DMS 273 treated with DMSO at 0.1 percent for 48 hours (cell line): ENCODE data around the gene DDT.
"Not testable (repeated sequence)": the region's sequence is repeated elsewhere in the genome, so short reads cannot be mapped to it uniquely, and the experiment has no call there.

ENCODE experiments used
- DNase-seq: peaks from one replicate; lab custom pipeline; 2025; lab: John Stamatoyannopoulos, UW

Gene DDT

DNA sequence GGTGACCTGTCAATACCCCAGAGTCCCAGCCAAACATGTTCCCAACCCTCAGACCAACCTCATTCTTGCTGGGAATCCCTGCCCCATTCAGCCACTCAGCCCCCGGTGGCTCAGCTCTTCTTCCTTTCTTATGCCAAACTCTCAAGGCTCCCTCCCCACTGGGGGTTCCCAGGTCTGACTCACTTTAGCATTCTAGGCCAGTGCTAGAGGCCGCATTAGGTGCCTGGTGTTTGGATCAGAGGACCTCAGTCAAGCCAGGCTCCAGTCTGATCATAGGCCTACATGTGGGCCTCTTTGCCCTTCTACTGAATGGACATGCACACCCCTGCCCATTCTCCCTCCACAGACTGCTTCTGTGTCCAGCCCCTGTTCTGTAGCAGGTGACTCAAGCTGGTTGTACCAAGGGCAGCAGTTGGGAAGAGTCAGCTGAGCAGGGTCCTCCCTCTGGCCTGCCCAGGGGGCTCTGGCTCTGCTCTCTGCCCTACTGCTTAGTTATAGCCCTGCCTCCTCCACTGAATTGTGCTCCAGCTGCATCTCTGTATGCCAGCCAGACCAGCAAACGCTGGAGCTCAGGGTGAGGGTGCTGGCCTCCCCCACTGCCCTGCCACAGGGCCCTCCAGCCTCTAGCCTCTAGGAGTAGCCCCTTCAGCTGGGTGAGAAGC lies 15.5 kb upstream of the DDT start:
- DNase-seq, result not testable (repeated sequence)

DNA sequence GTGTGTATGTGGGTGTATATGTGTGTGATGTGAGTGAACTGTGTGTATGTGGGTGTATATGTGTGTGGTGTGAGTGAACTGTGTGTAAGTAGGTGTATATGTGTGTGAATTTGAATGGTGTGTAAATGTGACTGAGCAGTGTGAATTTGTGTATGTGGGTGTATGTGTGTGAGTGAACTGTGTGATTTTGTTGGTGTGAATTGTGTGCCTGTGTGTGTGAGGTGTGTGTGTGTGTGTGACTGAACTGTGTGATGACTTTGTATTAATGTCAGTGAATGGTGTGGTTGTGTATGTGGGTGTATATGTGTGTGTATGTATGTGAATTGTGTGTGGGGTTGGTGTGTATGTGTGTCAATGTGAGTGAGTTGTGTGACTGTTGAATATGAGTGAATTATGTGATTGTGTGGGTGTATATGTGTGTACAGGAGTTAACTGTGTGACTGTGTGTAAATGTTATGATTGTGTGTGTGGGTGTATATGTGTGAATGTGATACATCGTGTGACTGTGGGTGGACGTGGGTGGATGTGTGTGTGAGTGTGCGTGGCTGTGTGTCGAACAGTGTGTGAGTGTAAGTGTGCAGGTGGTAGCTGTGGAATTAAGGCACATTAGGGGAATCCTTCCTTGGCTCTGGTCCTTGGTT lies 12.4 kb upstream of the DDT start:
- not testable (repeated sequence) for DNase-seq

GRCh38 chr22:23986089-23986488 lies 11.8 kb upstream of the DDT start:
- not testable (repeated sequence) for DNase-seq

DNA sequence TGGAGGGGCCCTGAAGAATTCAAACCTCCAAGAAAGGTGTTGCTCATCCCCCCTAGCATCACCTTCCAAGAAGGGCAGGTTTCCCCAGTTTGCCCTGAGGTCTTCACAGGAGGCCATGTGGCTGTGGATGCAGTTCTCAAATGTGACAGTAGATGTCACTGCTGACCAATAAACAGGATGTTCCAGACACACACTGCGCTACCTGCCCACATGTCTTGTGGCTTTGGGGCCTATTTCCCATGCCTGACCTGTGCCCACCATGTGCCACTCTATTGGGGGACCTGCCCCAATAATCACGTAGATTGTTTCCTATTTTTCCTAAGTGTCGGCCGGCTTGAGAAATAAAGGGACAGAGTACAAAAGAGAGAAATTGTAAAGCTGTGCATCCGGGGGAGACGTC lies 10.2 kb upstream of the DDT start:
- no peak for DNase-seq

DNA sequence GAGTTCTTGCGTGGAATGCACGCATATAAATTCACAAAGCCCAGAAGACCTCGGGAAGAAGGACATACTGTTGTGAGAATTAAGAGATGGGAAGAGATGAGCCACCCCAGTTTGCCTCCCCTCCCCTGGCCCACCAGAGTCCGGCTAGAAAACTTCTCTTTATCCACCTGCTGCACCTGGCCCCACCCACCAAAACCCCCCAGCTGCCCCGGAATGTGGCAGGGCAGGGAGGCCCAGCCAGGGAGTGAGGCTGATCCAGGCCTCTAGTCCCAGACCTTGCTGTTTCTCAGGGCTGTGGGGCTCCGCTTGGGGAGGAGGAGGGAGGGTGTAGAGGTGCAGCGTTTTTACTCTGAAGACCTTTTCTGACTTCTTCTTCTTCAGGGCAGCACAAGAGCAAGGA lies 6.3 kb upstream of the DDT start:
- DNase-seq, result not testable (repeated sequence)

DNA sequence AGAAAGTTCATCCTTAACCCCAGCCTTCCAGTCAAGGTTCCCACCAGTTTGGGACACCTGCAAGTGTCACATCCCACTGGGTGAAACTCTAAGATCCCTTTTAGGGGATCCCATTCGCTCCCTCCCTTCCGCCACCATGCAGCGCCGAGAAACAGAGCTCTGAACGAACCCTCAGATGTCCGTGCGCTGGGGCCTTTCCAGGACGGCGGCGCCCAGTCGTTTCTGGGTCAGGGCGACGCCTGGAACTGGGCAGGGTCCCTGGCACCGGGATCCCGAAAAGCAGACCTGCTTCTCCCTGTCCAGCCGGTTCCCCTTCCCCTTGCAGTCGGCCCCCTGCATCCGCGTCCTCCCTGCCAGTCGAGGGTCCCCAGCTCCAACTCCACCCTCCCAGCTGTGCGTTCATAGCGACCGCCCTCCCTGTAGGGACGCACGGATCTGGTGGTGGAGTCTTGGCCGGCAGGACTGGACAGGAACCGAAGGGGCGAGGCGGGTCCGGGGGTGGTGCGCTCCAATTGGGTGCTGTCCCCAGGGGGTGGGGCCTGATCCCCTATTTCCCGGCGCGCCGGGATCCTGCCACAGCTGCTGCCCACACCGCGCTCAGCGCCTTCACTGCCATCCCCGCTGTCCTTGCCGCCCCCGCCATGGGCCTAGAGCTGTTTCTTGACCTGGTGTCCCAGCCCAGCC lies 5.5 kb upstream of the DDT start, which contains the start of gene GSTT2:
Gene GSTT2 (plus strand): TSS at position 578 of the 684 bp plus-strand sequence.
- DNase-seq, result not testable (repeated sequence)

GRCh38 chr22:23977304-23977703 lies 3.1 kb upstream of the DDT start:
- DNase-seq, result not testable (repeated sequence)

DNA sequence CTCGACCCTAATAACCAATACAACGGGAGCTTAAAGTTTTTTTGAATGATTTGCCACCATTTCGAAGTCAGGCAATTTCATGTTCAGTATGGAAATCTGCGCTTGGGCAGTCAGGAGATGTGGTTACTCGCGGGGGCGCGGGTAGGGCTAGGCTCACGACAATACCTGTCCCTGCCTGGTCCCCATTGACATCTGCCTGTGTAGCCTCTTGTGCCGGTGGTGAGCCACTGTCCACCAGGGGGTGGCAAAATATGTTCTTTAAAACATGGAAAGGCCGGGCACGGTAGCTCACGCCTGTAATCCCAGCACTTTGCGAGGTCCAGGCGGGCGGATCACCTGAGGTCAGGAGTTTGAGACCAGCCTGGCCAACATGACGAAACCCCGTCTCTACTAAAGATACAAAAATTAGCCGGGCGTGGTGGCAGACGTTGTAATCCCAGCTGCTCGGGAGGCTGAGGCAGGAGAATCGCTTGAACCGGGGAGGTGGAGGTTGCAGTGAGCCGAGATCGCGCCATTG lies 653 bp upstream of the DDT start:
- DNase-seq, result not testable (repeated sequence)

DNA sequence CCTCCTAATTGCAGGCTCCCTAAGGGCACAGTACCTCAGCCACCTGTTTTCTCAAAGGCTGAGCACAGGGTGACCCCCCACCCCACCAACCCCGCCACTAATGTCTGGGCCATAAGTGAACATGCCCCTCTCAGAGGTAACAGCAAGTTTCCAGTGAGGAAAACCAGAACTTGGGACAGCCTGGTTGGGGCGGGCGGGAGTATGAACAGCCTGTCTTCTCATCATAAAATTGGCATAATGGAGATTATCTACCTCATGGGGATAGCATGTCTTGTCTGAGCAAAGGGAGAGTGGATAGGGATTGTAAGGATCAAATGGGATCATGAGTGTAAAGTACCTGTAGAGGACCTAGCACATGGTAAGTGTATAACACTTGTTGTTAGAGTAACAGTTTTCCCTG lies 2.3 kb downstream of the DDT start:
- DNase-seq, result not testable (repeated sequence)

DNA sequence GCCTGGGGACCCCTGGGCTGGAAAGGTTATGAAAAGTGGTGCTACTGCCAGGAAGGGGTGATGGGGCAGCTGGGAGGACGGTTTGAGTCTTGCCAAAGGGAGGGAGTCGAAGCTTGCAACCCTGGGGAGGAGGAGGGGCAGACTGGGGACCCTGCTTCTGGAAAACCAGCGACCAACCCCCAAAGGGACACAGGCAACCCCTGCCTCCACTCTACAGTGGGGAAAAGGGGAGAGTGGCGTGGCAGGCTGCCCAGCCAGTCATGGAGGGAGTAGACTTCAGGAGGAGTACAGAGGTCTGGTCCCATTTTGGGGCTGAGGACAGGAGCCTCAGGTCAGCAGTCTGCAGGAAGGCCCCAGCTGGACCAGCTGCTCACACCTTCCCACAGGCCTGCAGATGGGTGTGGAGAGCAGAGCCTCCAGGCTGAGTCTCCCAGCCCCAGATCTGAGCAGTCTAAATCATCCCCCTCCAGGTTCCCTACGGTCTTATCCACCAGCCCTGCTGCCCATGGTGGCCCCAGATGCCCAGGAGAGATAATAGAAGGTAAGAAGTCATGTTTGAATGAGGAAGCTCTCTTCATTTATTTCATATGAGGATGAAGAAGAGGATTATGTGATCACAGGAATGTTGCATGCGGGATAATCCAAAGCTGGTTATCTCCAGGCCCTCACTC lies 3.3 kb downstream of the DDT start:
- no peak for DNase-seq

GRCh38 chr22:23970201-23970641 lies 4.0 kb downstream of the DDT start:
- DNase-seq, result no peak

GRCh38 chr22:23969071-23969470 lies 5.2 kb downstream of the DDT start:
- DNase-seq, result no peak

DNA sequence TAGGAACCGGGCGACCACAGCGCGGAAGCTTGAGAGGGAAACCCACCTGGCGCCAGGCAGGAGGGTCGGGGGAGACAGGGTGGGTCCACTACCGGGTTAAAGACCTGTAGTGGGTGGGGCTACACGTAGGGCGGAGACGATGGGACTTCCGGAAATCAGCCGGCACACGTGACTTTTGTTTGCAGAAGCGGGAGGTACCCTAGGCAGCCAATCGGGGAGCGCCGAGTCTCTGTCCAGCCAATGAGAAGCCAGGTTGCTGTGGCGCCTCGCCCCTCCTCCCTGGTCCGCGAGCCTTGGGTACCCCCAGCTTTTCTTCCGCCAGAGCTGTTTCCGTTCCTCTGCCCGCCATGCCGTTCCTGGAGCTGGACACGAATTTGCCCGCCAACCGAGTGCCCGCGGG lies 7.7 kb downstream of the DDT start, which contains the start of gene DDTL:
Gene DDTL (plus strand): TSS at position 321 of the 400 bp plus-strand sequence. CDS start 27 bp downstream, at position 348.
- DNase-seq, result not testable (repeated sequence)

DNA sequence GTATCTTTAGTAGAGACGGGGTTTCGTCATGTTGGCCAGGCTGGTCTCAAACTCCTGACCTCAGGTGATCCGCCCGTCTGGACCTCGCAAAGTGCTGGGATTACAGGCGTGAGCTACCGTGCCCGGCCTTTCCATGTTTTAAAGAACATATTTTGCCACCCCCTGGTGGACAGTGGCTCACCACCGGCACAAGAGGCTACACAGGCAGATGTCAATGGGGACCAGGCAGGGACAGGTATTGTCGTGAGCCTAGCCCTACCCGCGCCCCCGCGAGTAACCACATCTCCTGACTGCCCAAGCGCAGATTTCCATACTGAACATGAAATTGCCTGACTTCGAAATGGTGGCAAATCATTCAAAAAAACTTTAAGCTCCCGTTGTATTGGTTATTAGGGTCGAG lies 8.1 kb downstream of the DDT start:
- not testable (repeated sequence) for DNase-seq

DNA sequence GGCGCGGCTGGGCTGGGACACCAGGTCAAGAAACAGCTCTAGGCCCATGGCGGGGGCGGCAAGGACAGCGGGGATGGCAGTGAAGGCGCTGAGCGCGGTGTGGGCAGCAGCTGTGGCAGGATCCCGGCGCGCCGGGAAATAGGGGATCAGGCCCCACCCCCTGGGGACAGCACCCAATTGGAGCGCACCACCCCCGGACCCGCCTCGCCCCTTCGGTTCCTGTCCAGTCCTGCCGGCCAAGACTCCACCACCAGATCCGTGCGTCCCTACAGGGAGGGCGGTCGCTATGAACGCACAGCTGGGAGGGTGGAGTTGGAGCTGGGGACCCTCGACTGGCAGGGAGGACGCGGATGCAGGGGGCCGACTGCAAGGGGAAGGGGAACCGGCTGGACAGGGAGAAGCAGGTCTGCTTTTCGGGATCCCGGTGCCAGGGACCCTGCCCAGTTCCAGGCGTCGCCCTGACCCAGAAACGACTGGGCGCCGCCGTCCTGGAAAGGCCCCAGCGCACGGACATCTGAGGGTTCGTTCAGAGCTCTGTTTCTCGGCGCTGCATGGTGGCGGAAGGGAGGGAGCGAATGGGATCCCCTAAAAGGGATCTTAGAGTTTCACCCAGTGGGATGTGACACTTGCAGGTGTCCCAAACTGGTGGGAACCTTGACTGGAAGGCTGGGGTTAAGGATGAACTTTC lies 13.0 kb downstream of the DDT start, which contains the start of gene GSTT2B:
Gene GSTT2B (minus strand): TSS at position 112 of the 688 bp plus-strand sequence. CDS start 64 bp downstream, at position 48.
- DNase-seq, result not testable (repeated sequence)

DNA sequence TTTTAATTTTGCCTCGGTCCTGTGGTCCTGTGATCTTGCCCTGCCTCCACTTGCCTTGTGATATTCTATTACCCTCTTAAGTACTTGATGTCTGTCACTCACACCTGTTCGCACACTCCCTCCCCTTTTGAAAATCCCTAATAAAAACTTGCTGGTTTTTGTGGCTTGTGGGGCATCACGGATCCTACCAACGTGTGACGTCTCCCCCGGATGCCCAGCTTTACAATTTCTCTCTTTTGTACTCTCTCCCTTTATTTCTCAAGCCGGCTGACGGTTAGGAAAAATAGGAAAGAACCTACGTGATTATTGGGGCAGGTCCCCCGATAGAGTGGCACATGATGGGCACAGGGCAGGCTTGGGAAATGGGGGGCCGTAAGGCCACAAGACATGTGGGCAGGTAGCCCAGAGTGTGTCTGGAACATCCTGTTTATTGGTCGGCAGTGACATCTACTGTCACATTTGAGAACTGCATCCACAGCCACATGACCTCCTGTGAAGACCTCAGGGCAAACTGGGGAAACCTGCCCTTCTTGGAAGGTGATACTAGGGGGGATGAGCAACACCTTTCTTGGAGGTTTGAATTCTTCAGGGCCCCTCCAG lies 17.8 kb downstream of the DDT start:
- DNase-seq, result not testable (repeated sequence)

DNA sequence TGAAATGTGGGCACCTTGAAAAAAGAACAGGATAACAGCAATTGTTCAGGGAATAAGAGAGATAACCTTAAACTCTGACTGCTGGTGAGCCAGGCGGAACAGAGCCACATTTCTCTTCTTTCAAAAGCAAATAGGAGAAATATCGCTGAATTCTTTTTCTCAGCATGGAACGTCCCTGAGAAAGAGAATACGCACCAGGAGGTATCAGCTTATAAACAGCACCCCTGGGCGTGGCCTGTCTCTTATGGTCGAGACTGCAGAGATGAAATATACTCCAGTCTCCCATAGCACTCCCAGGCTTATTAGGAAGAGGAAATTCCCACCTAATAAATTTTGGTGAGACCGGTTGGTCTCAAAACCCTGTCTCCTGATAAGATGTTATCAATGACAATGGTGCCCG lies 18.4 kb downstream of the DDT start:
- not testable (repeated sequence) for DNase-seq

- DNase-seq, result not testable (repeated sequence)
These were observed 19.3 kb downstream of the DDT start for GRCh38 chr22:23954991-23955305.

- not testable (repeated sequence) for DNase-seq
These were observed 19.8 kb downstream of the DDT start for GRCh38 chr22:23954193-23954990.

- DNase-seq, result not testable (repeated sequence)
These were observed 20.8 kb downstream of the DDT start for GRCh38 chr22:23953485-23953884.
